Measurements from ENCODE around the gene C1orf50.

The C1orf50 gene

GRCh38 chr1:42758641-42759040, 8.4 kb upstream of the C1orf50 start:
- no peak for DNase-seq (ENCODE audit: low spot score)
- no peak for FAIRE-seq

- DNase-seq (ENCODE audit: low spot score) (no peak), FAIRE-seq (no peak)
Measured at GRCh38 chr1:42759114-42759513, 7.9 kb upstream of the C1orf50 start.

GRCh38 chr1:42761567-42761966, 5.5 kb upstream of the C1orf50 start:
- no peak for FAIRE-seq
- DNase-seq (ENCODE audit: low spot score), result no peak

GRCh38 chr1:42762269-42762668, 4.8 kb upstream of the C1orf50 start:
- no peak for DNase-seq (ENCODE audit: low spot score)
- no peak for FAIRE-seq

- no peak for FAIRE-seq
- no peak for DNase-seq (ENCODE audit: low spot score)
Measured at GRCh38 chr1:42765269-42765668, 1.8 kb upstream of the C1orf50 start.

- FAIRE-seq, result peak; percentile 57
- DNase-seq (ENCODE audit: low spot score), result peak; percentile 80
Measured at GRCh38 chr1:42765832-42766740, 963 bp upstream of the C1orf50 start.

GRCh38 chr1:42767510-42768000, 506 bp downstream of the C1orf50 start:
- no peak for FAIRE-seq

GRCh38 chr1:42768172-42768571, 1.1 kb downstream of the C1orf50 start:
- FAIRE-seq, result no peak
- no peak for DNase-seq (ENCODE audit: low spot score)

More at GRCh38 chr1:42767510-42768000, 506 bp downstream of the C1orf50 start:
- DNase-seq (ENCODE audit: low spot score), result no peak

- FAIRE-seq, result no peak
- DNase-seq (ENCODE audit: low spot score), result no peak
Measured at GRCh38 chr1:42769811-42770210, 2.8 kb downstream of the C1orf50 start.

GRCh38 chr1:42773420-42773819, 6.4 kb downstream of the C1orf50 start:
- no peak for FAIRE-seq

GRCh38 chr1:42774928-42775526, 8.0 kb downstream of the C1orf50 start:
- FAIRE-seq (no peak), DNase-seq (ENCODE audit: low spot score) (no peak)

More at GRCh38 chr1:42773420-42773819, 6.4 kb downstream of the C1orf50 start:
- DNase-seq (ENCODE audit: low spot score), result no peak

- no peak for DNase-seq (ENCODE audit: low spot score)
- FAIRE-seq, result no peak
Measured at GRCh38 chr1:42776502-42776901, 9.5 kb downstream of the C1orf50 start.

- FAIRE-seq (no peak), DNase-seq (ENCODE audit: low spot score) (peak; percentile 13)
Measured at GRCh38 chr1:42777852-42778251, 10.8 kb downstream of the C1orf50 start.

- no peak for DNase-seq (ENCODE audit: low spot score)
- no peak for FAIRE-seq
Measured at GRCh38 chr1:42779725-42780124, 12.7 kb downstream of the C1orf50 start.

- no peak for FAIRE-seq
- DNase-seq (ENCODE audit: low spot score), result no peak
Measured at GRCh38 chr1:42780176-42780575, 13.1 kb downstream of the C1orf50 start.

- FAIRE-seq, result no peak
Measured at GRCh38 chr1:42783092-42783491, 16.0 kb downstream of the C1orf50 start.

GRCh38 chr1:42784547-42784945, 17.5 kb downstream of the C1orf50 start:
- no peak for FAIRE-seq
- DNase-seq (ENCODE audit: low spot score), result no peak

More at GRCh38 chr1:42783092-42783491, 16.0 kb downstream of the C1orf50 start:
- DNase-seq (ENCODE audit: low spot score), result no peak

GRCh38 chr1:42784946-42785693, 18.1 kb downstream of the C1orf50 start, which contains the start of gene TMEM269:
TMEM269 (plus strand) TSS chr1:42784991; CDS start chr1:42789894, 4,903 bp downstream.
- no peak for DNase-seq (ENCODE audit: low spot score)
- no peak for FAIRE-seq

- no peak for DNase-seq (ENCODE audit: low spot score)
- no peak for FAIRE-seq
Measured at GRCh38 chr1:42786097-42786496, 19.0 kb downstream of the C1orf50 start.

- no peak for FAIRE-seq
- no peak for DNase-seq (ENCODE audit: low spot score)
Measured at GRCh38 chr1:42788021-42788420, 21.0 kb downstream of the C1orf50 start.

GRCh38 chr1:42793824-42794223, 26.8 kb downstream of the C1orf50 start:
- DNase-seq (ENCODE audit: low spot score) (no peak), FAIRE-seq (no peak)

GRCh38 chr1:42797414-42797813, 30.4 kb downstream of the C1orf50 start:
- FAIRE-seq (no peak), DNase-seq (ENCODE audit: low spot score) (no peak)
